DOHH2 (cell line): ENCODE results near the gene SPDYE6.
"Not testable (repeated sequence)": the region's sequence is repeated elsewhere in the genome, so short reads cannot be mapped to it uniquely, and the experiment has no call there.

ENCODE experiments used
- CTCF ChIP-seq: fragments of 200-600 bp; sonication (generic); IDR thresholded peaks from one replicate; pipeline ENCODE4 v1.5.1; 2014; ENCODE audit warnings: antibody characterized with exemption, mild to moderate bottlenecking, low read depth, low read length; ENCODE audit not compliant: poor library complexity, severe bottlenecking
- EZH2phosphoT487 ChIP-seq: fragments of 200-600 bp; sonication (generic); IDR thresholded peaks from 2 replicates; pipeline ENCODE4 v1.6.1; 2017; ENCODE audit warnings: borderline replicate concordance, mild to moderate bottlenecking, antibody characterized with exemption, low read length, moderate library complexity, mixed read lengths

- TF ChIP-seq CTCF, EZH2phosphoT487: not testable (repeated sequence)
These were observed 8.2 kb upstream of the SPDYE6 start for GRCh38 chr7:102364394-102364886.
